ENCODE data around the gene MASP1.

The MASP1 gene

GRCh38 chr3:187186375-187186774, 105.2 kb downstream of the MASP1 start:
- DNase-seq (ENCODE audit: low spot score) = no peak

- DNase-seq (ENCODE audit: low spot score) = no peak
Observed at GRCh38 chr3:187185759-187186158, 105.8 kb downstream of the MASP1 start.
